Left renal pelvis (tissue), 4 donors: Measurements from ENCODE around the gene SYTL2. TPM values are rescaled to one million over a fixed set of nuclear protein-coding genes. Genes with fewer than 3 reads are reported as not detected.

Experiments
- DNase-seq, 4 donors: peaks; one replicate each; pipeline ENCODE4 v3.0.0-alpha.2; 2013; ENCODE audit warnings: low read depth in 4 of 4, low spot score in 3 of 4
- polyA plus RNA-seq, 4 donors: library from polyadenylated mRNA; unstranded; fragments of 120-200 nt; gene quantifications; one replicate each; pipeline ENCODE4 v1.2.1, GENCODE V29; 2013; ENCODE audit not compliant: insufficient read length in 4 of 4

Gene SYTL2
- polyA plus RNA-seq, 4 donors = 7.8 to 96.9 (median 77.8) TPM

DNA sequence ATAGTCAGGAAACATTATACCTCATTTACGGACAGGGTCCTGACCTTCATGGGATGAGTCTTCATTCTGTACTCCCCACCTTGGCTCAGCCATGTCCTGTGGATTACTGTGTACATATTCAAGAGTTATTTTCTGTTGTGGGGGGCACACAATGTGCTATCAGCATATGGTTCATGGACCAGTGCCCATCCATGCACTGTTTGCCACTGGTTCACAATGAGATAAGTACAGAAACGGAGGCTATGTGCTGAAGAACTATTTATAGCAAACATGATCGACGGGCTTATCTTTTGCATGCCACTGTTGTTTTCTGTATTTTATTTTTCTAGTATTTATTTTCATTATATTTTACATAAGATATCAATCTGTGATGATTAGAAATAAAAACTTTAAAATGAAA lies 68.6 kb downstream of the SYTL2 start:
- no peak for DNase-seq

DNA sequence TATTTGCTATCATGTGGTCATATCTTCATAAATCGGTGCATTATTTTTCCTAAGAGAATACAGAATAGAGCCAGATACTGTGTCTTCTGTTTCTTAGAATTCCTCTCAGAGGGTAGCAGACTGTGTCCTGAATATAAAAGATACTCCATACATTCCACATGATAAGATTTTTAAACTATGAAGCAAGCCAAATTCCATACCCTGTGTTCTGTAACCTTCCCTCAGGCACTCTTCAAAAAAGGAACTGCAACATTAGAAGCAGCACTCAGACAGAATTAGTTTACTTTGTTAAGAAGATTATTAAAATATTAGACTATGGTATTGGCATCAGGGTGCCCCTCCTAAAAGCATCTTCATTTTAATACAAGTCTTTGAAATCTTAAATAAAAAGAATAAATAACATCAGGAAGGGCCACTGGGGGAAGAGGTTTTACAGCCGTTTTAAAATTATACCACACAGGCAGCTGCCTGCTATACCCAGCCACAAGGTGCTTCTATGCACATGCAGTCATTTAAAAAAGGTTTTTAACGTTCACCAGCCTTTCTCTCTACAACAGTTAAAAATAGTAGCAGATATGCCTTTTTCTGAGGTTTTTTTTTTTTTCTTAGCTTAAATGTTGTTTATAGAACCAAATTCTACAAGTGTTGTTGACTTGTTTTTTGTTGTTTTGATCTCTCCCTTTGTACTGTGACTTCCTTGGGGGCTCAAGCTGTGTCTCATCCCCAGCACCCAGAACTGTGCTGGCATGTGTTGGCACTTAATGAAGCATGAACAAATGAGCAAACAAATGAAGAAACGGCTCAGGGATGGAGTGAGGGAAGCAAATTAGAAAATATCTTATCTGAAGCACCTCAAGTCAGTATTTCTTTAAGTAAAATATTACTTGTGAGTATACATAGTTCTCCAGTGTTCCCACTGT lies 70.2 kb downstream of the SYTL2 start:
- DNase-seq = no peak

DNA sequence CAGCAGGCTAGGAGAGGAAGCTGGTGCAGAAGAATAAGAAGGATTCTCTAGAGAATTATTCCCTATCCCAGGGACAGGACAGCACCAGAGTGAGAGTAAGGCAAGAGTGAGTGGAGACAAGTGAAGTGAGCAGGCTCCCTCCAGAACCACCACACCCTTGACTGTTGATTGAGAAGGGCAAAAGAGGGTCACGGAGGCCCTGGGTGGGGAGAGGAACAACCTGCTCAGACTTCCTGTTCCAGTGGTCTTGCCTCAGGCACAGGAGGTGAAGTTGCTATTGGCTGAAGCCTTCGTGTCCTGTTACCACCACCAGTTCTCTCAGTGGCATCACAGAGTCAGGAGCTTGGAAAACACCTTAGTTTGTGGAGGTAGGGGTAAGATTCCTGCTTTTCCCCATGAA lies 73.2 kb downstream of the SYTL2 start:
- no peak for DNase-seq

- DNase-seq = no peak
Measured at GRCh38 chr11:85735876-85736460, 75.0 kb downstream of the SYTL2 start.

GRCh38 chr11:85732965-85733364 lies 78.0 kb downstream of the SYTL2 start:
- DNase-seq = no peak

DNA sequence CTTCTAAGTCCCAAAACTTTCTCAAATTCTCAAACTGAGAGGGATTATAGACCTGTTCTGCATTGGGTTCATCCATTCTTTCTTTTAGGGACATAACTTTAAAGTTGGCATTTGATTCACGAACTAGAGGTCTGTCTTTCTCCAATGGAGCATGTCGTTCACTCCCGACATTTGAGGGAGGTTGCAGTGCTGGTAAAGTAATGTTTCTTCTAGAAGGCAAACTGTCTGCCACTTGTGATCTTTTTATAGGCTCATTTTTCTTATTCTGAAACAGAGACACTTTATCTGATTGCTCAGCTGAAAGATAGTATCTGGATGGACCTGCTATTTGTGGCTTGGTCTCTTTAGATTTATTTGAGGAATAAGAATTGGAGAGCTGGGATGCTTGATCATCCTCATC lies 84.6 kb downstream of the SYTL2 start:
- DNase-seq = no peak

DNA sequence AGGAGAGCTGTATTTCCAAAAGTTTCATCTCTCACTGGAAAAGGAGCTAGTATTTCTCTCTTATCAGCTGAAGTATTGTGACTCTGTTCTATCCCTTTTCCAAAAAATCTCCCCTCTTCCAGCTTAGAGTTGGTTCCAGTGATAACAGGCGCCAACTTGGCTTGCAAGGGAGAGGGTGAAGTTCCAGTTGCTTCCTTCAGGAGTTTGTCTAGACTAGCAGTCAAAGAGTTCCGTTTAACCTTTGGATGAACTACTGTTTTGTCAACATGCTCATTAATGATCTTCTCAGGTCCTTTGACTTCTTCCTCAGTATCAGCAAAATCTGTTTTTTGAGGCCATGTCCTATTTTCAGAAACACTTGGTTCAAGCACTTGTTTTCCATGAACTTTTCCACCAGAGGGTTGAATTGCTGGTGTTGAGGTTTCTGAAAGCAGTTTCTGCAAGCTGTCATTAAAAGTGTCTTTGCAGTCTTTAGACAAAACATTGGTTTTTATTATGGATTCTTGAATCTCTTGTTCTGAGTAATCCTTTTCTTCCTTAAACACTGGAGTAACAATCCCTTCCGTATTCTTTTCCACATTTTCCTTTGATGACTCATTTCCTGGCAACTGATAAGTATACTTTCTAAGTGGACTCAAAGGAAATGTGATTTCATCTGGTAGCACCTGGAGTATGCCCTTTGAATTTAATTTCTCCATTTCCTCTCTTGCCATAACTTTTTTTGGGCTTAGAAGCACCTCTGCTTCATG lies 85.3 kb downstream of the SYTL2 start:
- no peak for DNase-seq

DNA sequence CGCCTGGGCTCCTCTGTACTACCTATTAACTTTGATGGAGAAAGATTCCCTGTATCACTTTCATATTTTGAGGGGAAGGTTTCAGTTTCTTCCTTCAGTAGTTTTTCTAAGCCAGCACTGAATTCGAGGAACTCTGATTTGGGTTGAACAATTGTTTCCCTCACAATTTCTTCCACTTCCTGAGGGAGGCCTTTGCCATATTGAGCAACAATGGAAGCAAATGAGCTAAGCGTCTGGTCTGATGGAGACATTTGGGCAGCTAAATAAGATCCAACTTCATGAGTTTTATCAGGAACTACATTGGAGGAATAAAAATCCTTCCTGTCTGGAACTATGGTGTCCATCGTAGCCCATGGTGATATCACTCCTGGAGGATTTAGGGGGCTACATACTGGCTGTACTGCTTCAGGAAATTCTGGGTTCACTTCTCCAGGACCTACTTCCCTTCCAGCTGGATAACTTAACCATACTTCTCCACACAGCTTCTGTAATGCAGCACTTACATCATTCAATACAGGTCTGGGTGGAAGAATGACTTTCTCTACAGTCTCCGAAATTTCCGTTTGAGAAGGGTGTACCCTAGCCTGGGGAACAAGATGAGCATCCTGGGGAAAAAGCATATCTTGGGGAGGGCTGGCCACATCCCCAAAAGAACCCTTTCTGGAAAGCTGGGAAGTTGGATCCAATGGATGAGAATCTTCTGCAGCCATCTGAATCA lies 86.0 kb downstream of the SYTL2 start:
- no peak for DNase-seq

DNA sequence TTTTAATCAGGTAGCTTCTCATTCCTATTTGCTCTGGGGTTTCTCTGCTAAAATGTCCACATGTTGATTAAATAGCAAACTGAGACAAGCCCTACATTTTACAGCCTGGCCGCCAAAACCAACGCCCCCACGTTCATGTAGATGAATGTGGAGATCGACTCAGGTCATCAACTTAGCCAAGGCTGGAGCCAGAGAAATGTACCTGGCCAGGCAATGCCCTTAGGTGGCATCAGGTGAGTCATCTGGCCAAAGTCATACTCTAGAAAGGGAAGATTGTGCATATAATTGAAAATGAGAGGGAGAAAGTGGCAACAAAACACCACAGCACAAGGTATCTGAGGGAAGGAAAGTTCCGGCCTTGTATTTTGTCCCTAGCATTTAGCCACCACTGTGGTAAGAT lies 87.9 kb downstream of the SYTL2 start:
- DNase-seq = no peak

DNA sequence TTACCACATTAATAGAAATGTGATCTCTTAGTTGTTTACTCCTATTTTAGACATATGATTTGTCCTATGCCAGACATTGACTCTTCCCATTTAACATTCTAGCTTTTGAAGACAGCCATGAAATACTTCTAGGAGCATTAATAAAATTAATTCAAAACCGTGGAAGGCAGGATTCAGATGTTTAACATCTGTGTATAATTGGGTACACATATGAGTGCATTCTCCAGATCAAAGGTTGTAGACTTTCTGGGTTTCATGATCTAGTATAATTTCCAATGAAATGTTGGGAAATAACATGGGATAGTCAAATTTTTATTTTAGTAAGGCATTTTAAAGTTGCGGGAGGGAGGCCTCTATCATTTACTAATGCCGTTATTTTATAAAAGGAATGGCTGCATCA lies 89.8 kb downstream of the SYTL2 start:
- DNase-seq = no peak

- no peak for DNase-seq
Measured at GRCh38 chr11:85718991-85719807, 91.7 kb downstream of the SYTL2 start.

- DNase-seq = no peak
Measured at GRCh38 chr11:85718126-85718943, 92.6 kb downstream of the SYTL2 start.

GRCh38 chr11:85717429-85717828 lies 93.5 kb downstream of the SYTL2 start:
- DNase-seq = no peak

GRCh38 chr11:85712953-85713352 lies 98.0 kb downstream of the SYTL2 start:
- no peak for DNase-seq

- DNase-seq = no peak
Measured at GRCh38 chr11:85710917-85711316, 100.0 kb downstream of the SYTL2 start.

DNA sequence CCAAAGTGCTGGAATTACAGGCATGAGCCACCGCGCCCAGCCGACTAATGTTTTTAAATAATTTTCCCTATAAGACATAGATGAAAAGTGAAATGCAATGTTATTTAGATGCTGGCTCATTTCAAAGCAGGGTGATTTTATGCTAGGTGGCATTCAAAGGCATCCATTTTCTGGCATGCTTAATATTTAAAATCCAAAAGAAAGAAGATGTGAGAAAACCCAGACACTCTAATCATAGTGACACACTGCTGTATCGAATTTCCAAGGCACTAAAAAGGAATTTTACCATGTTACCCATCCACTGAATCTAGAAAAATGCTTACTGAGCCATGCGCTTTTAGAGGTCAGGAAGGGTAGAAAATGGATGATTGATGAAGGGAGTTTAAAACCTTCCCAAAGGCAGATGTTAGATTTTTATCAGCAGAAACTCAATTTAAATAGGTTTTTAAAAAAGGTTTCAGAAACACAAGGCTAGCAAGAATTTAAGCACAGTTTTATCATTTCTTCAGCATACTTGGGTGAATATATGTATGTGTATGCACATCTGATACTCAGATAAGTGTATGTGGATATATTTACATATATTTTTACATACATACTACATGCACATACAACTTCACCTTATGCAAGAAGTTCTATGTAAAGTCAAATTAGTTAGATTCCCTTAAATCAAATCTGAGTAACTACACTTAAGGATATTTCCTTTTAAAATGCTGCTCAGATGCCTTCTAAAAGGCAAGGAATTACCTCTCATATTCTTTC lies 100.8 kb downstream of the SYTL2 start:
- DNase-seq = no peak

DNA sequence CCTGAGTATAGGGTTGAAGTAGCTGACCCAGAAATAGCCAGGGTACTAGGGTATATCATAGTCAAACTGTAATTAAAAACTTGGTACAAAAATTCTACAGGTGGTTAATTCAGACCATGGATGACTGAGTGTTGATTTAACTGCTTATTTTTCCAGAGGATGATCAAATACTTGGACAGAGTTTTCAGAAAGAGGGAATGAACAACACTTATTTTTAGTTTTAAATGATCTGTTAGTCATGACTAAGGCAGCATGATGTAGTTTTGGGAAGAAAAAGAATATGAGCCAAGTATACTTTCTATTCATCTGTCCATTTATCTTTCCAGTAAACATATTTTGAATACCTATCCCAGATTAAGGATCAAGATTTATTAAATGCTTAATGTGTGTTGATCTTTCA lies 105.1 kb downstream of the SYTL2 start:
- no peak for DNase-seq

GRCh38 chr11:85704967-85705366 lies 106.0 kb downstream of the SYTL2 start:
- DNase-seq = no peak
